GM23338 (cell line): Measurements from ENCODE around the gene HSBP1.

Experiments used
- CREB1 ChIP-seq: fragments of 250-450 bp; sonication (Bioruptor Pico); IDR thresholded peaks from 2 replicates; pipeline ENCODE4 v1.5.0; 2020; ENCODE audit warnings: low read depth, mild to moderate bottlenecking, moderate library complexity
- EZH2 ChIP-seq: fragments of 200-600 bp; sonication (generic); IDR thresholded peaks from one replicate; pipeline ENCODE4 v1.8.0; 2017; ENCODE audit warnings: antibody characterized with exemption, mild to moderate bottlenecking, low read depth; ENCODE audit not compliant: unreplicated experiment
- POLR2AphosphoS5 ChIP-seq: IDR thresholded peaks from 2 replicates; pipeline ENCODE4 v1.6.1; 2016; ENCODE audit warnings: antibody characterized with exemption, low read depth
- TF ChIP-seq, protein P1 (sequence below), 2 experiments: fragments of 200-600 bp in 1 of 2; sonication (generic) in 1 of 2; conservative IDR thresholded peaks; 2 replicates each; pipeline versions ENCODE4 v1.5.1 to v1.6.1; 2016 to 2017; ENCODE audit warnings: antibody characterized with exemption in 2 of 2, low read depth in 2 of 2, mild to moderate bottlenecking in 2 of 2, moderate library complexity in 1 of 2
- TF ChIP-seq, protein P2 (sequence below): fragments of 250-450 bp; sonication (Bioruptor Pico); IDR thresholded peaks from 2 replicates; pipeline ENCODE4 v1.5.0; 2020; ENCODE audit warnings: mild to moderate bottlenecking, moderate library complexity
- TF ChIP-seq, protein P3 (sequence below): IDR thresholded peaks from one replicate; pipeline ENCODE4 v1.6.1; 2018; ENCODE audit warnings: antibody characterized with exemption; ENCODE audit not compliant: unreplicated experiment

DNA sequence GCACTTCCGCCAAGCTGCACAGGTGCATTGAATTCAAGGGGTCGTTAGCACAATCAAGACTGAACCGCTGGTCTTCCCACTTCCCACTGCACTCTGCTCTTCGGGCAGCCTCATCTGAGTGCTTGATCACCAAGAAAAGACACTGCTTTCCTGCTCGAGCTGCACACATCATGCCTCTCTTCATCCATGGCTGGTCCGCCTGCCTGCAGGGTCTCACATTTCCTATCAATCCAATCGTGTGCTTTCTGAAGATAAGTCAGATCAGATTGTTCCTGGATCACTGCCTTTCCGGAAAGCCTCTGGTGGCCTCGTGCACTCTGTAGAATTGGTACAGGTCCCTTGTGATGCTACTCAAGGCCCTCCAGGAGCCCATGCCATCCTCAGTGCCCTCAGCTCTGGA lies 30.8 kb upstream of the HSBP1 start:
- TF ChIP-seq, protein P1, sequence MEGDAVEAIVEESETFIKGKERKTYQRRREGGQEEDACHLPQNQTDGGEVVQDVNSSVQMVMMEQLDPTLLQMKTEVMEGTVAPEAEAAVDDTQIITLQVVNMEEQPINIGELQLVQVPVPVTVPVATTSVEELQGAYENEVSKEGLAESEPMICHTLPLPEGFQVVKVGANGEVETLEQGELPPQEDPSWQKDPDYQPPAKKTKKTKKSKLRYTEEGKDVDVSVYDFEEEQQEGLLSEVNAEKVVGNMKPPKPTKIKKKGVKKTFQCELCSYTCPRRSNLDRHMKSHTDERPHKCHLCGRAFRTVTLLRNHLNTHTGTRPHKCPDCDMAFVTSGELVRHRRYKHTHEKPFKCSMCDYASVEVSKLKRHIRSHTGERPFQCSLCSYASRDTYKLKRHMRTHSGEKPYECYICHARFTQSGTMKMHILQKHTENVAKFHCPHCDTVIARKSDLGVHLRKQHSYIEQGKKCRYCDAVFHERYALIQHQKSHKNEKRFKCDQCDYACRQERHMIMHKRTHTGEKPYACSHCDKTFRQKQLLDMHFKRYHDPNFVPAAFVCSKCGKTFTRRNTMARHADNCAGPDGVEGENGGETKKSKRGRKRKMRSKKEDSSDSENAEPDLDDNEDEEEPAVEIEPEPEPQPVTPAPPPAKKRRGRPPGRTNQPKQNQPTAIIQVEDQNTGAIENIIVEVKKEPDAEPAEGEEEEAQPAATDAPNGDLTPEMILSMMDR (conservative IDR thresholded peaks at IDR 0.05; ENCODE audit: low read depth in 2 of 2): no peak
- TF ChIP-seq CREB1 (CRISPR knock-in tag): no peak
- no peak for TF ChIP-seq EZH2
- TF ChIP-seq POLR2AphosphoS5: no peak
- TF ChIP-seq, protein P2, sequence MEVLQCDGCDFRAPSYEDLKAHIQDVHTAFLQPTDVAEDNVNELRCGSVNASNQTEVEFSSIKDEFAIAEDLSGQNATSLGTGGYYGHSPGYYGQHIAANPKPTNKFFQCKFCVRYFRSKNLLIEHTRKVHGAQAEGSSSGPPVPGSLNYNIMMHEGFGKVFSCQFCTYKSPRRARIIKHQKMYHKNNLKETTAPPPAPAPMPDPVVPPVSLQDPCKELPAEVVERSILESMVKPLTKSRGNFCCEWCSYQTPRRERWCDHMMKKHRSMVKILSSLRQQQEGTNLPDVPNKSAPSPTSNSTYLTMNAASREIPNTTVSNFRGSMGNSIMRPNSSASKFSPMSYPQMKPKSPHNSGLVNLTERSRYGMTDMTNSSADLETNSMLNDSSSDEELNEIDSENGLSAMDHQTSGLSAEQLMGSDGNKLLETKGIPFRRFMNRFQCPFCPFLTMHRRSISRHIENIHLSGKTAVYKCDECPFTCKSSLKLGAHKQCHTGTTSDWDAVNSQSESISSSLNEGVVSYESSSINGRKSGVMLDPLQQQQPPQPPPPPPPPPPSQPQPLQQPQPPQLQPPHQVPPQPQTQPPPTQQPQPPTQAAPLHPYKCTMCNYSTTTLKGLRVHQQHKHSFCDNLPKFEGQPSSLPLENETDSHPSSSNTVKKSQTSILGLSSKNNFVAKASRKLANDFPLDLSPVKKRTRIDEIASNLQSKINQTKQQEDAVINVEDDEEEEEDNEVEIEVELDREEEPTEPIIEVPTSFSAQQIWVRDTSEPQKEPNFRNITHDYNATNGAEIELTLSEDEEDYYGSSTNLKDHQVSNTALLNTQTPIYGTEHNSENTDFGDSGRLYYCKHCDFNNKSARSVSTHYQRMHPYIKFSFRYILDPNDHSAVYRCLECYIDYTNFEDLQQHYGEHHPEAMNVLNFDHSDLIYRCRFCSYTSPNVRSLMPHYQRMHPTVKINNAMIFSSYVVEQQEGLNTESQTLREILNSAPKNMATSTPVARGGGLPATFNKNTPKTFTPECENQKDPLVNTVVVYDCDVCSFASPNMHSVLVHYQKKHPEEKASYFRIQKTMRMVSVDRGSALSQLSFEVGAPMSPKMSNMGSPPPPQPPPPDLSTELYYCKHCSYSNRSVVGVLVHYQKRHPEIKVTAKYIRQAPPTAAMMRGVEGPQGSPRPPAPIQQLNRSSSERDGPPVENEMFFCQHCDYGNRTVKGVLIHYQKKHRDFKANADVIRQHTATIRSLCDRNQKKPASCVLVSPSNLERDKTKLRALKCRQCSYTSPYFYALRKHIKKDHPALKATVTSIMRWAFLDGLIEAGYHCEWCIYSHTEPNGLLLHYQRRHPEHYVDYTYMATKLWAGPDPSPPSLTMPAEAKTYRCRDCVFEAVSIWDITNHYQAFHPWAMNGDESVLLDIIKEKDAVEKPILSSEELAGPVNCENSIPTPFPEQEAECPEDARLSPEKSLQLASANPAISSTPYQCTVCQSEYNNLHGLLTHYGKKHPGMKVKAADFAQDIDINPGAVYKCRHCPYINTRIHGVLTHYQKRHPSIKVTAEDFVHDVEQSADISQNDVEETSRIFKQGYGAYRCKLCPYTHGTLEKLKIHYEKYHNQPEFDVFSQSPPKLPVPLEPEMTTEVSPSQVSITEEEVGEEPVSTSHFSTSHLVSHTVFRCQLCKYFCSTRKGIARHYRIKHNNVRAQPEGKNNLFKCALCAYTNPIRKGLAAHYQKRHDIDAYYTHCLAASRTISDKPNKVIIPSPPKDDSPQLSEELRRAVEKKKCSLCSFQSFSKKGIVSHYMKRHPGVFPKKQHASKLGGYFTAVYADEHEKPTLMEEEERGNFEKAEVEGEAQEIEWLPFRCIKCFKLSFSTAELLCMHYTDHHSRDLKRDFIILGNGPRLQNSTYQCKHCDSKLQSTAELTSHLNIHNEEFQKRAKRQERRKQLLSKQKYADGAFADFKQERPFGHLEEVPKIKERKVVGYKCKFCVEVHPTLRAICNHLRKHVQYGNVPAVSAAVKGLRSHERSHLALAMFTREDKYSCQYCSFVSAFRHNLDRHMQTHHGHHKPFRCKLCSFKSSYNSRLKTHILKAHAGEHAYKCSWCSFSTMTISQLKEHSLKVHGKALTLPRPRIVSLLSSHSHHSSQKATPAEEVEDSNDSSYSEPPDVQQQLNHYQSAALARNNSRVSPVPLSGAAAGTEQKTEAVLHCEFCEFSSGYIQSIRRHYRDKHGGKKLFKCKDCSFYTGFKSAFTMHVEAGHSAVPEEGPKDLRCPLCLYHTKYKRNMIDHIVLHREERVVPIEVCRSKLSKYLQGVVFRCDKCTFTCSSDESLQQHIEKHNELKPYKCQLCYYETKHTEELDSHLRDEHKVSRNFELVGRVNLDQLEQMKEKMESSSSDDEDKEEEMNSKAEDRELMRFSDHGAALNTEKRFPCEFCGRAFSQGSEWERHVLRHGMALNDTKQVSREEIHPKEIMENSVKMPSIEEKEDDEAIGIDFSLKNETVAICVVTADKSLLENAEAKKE (CRISPR knock-in tag): no peak
- TF ChIP-seq, protein P3, sequence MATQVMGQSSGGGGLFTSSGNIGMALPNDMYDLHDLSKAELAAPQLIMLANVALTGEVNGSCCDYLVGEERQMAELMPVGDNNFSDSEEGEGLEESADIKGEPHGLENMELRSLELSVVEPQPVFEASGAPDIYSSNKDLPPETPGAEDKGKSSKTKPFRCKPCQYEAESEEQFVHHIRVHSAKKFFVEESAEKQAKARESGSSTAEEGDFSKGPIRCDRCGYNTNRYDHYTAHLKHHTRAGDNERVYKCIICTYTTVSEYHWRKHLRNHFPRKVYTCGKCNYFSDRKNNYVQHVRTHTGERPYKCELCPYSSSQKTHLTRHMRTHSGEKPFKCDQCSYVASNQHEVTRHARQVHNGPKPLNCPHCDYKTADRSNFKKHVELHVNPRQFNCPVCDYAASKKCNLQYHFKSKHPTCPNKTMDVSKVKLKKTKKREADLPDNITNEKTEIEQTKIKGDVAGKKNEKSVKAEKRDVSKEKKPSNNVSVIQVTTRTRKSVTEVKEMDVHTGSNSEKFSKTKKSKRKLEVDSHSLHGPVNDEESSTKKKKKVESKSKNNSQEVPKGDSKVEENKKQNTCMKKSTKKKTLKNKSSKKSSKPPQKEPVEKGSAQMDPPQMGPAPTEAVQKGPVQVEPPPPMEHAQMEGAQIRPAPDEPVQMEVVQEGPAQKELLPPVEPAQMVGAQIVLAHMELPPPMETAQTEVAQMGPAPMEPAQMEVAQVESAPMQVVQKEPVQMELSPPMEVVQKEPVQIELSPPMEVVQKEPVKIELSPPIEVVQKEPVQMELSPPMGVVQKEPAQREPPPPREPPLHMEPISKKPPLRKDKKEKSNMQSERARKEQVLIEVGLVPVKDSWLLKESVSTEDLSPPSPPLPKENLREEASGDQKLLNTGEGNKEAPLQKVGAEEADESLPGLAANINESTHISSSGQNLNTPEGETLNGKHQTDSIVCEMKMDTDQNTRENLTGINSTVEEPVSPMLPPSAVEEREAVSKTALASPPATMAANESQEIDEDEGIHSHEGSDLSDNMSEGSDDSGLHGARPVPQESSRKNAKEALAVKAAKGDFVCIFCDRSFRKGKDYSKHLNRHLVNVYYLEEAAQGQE: no peak
